NCI-H510A (cell line): Measurements from ENCODE around the gene CLRN3.

ENCODE experiments used
- DNase-seq: peaks from one replicate; lab custom pipeline; 2025; lab: John Stamatoyannopoulos, UW

Gene CLRN3

GRCh38 chr10:127848226-127848625, 44.5 kb downstream of the CLRN3 start:
- no peak for DNase-seq

GRCh38 chr10:127845756-127846155, 47.0 kb downstream of the CLRN3 start:
- no peak for DNase-seq

- no peak for DNase-seq
Observed at GRCh38 chr10:127840884-127841283, 51.9 kb downstream of the CLRN3 start.

GRCh38 chr10:127836966-127837365, 55.8 kb downstream of the CLRN3 start:
- DNase-seq: no peak

GRCh38 chr10:127836176-127836575, 56.6 kb downstream of the CLRN3 start:
- no peak for DNase-seq

- DNase-seq: no peak
Observed at GRCh38 chr10:127834791-127835190, 58.0 kb downstream of the CLRN3 start.

- DNase-seq: no peak
Observed at GRCh38 chr10:127834221-127834620, 58.5 kb downstream of the CLRN3 start.

- no peak for DNase-seq
Observed at GRCh38 chr10:127833804-127834203, 58.9 kb downstream of the CLRN3 start.

- DNase-seq: no peak
Observed at GRCh38 chr10:127832501-127832900, 60.2 kb downstream of the CLRN3 start.

GRCh38 chr10:127830414-127830813, 62.3 kb downstream of the CLRN3 start:
- DNase-seq: no peak
